Fibroblast of the aortic adventitia (primary cell): ENCODE data around the gene SNRNP70. TPM values are rescaled to one million over a fixed set of nuclear protein-coding genes. Genes with fewer than 3 reads are reported as not detected.

Experiments
- DNase-seq: peaks from one replicate; pipeline ENCODE4 v3.0.0-alpha.2; 2010; ENCODE audit warnings: low read depth
- H3K4me3 ChIP-seq: 2 replicates; pipeline ENCODE4 v1.5.1; 2011; ENCODE audit warnings: low read depth, mild to moderate bottlenecking, control low read depth, low read length, moderate library complexity
- total RNA-seq: library from RNA; depleted of rRNA; stranded (reverse); fragments of >200 nt; gene quantifications from 2 replicates; pipeline ENCODE4 v1.2.3, GENCODE V29; 2012; ENCODE audit warnings: low replicate concordance
- TF ChIP-seq, protein P1 (sequence below): IDR thresholded peaks from 2 replicates; pipeline ENCODE4 v1.5.1; 2011; ENCODE audit warnings: mild to moderate bottlenecking, low read length, control low read depth, inconsistent platforms; ENCODE audit not compliant: insufficient read depth

Gene SNRNP70
- total RNA-seq, 1 donor: 111 TPM

DNA sequence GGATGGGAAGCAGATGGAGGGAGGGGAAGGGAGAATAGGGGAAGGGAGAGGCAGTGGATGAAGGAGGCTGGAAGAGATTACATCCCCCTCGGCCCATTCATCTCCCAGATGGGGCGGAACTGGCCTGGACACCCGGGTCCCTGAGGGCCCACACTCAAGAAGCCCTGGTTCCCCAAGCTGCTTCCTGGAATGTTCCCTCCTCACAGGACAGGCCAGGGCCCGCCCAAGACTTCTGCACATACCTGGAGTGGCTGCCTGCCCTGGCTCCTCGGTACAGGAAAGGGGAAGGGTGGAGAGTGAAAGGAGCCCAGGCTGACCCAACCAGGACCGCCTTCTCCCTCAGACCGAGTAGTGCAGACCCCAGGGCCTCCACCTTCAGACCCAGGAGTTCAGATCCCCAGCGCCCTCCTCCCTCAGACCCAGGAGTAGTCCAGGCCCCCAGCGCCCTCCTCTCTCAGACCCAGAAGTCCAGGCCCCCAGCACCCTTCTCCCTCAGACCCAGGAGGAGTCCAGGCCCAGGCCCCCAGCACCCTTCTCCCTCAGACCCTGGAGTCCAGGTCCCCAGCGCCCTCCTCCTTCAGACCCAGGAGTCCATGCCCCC is 21.1 kb upstream of the SNRNP70 start:
- no peak overlapping the region for H3K4me3 ChIP-seq
- DNase-seq: no peak
- TF ChIP-seq, protein P1, sequence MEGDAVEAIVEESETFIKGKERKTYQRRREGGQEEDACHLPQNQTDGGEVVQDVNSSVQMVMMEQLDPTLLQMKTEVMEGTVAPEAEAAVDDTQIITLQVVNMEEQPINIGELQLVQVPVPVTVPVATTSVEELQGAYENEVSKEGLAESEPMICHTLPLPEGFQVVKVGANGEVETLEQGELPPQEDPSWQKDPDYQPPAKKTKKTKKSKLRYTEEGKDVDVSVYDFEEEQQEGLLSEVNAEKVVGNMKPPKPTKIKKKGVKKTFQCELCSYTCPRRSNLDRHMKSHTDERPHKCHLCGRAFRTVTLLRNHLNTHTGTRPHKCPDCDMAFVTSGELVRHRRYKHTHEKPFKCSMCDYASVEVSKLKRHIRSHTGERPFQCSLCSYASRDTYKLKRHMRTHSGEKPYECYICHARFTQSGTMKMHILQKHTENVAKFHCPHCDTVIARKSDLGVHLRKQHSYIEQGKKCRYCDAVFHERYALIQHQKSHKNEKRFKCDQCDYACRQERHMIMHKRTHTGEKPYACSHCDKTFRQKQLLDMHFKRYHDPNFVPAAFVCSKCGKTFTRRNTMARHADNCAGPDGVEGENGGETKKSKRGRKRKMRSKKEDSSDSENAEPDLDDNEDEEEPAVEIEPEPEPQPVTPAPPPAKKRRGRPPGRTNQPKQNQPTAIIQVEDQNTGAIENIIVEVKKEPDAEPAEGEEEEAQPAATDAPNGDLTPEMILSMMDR: no peak

DNA sequence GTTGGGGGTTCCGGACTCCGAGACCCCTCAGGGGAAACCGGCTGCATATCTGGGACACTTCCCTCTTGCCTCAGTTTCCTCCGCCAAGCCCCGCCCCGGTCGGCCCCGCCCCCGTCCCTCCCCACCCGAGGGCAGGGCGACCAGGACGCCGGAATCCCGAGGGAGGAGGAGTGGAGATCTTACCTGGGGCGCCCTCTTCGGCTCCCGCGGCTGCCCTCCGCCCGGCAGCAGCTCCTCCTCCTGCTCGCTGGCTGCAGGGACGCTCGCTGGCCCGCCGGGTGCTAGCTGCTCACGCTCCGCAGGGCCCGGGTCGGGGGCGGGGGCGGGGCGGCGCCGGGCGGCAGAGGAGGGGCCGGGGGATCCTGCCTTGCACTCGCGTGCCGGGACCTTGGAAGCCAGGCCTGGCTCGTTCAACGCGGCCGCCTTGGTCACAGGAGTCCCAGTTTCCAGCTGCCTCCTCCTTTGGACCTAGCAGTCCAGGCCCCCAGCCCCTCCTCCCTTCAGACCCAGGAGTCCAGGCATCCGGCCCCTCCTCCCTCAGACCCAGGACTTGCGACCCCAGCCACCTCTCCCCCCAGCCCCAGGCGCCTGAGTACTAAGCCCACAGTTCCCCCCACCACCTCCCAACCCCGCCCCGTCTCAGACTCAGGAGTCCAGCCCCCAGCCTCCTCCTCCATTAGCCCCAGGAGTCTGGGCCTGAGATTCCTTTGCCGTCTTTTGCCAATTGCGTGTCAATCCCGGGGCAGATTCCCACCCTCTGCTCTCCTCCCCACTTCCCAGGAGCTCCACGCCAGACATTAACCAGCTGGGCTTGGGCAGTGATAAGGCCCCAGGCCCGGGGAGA is 20.3 kb upstream of the SNRNP70 start, which contains the start of gene NTF4:
TSS of gene NTF4 (minus strand) at position 51 of the 844 bp plus-strand sequence. CDS start 2,821 bp downstream, outside the sequence.
- TF ChIP-seq, protein P1: no peak
- peak within 1 kb of the TSS; percentile 48 for H3K4me3 ChIP-seq
- DNase-seq: no peak

DNA sequence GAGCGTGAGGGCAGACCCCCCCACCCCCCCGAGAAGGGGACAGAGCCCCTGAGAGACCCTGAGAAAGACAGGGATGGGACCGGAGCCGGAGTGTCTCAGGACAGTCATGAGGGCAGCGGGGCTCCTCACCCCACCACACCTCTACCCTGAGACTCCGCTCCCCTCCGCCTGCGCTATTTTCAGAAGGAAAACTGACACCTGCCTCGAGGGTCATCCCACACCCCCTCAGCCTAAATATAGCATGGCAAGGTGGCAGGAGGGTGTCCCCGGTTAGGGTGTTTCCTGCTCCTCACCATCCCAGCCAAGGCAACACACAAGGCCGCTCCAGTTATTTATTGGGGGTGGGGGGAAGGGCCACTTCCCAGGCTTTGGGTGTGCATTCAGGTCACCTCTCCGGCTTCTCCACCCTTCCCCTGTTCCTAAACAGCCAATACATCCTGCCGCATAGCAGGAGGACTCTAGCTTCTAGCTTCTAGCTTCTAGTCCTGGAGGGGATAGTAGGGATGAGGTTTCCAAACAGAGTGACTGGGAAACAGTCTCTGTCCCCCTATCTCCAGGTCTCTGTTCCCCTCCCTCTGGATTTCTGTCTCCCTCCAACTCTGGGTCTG is 19.2 kb upstream of the SNRNP70 start:
- no peak for DNase-seq
- no peak overlapping the region for H3K4me3 ChIP-seq
- TF ChIP-seq, protein P1: no peak

DNA sequence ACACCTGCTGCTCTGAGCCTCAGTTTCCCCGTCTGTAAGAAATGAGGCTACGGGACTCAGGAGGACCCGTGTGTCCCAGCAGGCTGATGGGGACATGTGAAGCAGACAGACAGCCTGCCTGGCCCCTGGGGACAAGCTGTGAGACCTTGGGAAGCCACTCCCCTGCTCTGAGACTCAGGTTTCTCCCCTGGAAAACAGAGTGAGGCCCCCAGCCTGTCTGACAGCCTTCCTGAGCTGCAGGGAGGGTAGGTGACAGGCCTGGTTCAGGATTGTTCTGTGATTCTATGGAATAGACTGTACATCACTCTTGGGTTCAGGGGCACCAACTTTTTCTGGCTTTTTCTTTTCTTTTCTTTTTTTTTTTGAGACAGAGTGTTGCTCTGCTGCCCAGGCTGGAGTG is 17.7 kb upstream of the SNRNP70 start:
- TF ChIP-seq, protein P1: no peak
- no peak overlapping the region for H3K4me3 ChIP-seq
- DNase-seq: no peak

DNA sequence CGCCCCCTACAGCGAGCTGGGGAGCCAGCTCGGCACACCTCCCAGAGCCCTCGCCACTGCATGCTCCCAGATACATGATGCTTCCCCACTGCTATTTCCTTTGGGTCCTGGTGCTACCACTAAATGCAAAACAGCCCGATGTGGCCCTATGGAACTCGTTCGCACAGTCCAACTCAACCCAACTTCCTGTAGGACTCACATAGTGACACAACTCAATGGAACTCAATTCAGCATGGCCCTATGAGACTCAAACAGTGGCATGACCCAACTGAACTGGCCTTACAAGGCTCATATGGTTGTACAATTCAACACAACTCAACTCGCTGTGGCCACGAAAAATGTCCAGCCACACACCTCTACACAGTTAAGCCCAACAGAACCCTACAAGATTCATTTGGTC is 16.2 kb upstream of the SNRNP70 start:
- TF ChIP-seq, protein P1: no peak
- H3K4me3 ChIP-seq: no peak overlapping the region
- no peak for DNase-seq

DNA sequence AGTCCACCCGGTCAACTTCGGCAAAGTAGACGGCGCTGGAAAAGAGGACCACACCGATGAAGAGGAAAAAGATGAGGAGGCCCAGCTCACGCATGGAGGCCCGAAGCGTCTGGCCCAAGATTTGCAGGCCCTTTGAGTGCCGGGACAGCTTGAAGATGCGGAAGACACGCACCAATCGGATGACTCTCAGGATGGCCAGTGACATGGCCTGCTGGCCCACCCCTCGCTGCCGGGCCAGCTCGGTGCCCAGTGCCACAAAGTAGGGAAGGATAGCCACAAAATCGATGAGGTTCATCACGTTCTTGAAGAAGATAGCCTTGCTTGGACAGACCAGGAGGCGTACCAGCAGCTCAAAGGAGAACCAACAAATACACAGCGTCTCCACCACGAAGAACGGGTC is 14.8 kb upstream of the SNRNP70 start:
- TF ChIP-seq, protein P1: no peak
- DNase-seq: no peak
- no peak overlapping the region for H3K4me3 ChIP-seq
